ENCODE results near the gene CDK5RAP2.

The CDK5RAP2 gene

DNA sequence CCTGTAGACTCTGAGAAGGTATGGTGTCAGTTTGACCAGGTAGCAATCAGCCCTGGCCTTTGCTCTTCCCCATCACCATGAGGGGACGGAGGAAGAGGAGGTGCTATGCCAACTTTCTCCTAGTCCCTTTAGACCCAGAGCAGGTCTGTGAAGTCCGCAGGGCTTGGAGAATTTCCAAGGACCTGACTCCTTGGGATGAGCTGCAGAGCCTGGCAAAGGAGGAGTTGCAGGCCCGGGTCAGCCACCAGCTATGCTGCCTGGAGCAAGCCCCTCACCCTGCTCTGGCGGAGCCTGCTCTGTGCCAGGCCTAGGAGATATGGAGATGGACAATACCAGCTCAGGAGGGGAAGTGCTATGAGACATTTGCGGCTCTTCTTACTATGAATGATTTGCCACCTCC is 188.3 kb downstream of the CDK5RAP2 start:
- TF ChIP-seq, protein P1, sequence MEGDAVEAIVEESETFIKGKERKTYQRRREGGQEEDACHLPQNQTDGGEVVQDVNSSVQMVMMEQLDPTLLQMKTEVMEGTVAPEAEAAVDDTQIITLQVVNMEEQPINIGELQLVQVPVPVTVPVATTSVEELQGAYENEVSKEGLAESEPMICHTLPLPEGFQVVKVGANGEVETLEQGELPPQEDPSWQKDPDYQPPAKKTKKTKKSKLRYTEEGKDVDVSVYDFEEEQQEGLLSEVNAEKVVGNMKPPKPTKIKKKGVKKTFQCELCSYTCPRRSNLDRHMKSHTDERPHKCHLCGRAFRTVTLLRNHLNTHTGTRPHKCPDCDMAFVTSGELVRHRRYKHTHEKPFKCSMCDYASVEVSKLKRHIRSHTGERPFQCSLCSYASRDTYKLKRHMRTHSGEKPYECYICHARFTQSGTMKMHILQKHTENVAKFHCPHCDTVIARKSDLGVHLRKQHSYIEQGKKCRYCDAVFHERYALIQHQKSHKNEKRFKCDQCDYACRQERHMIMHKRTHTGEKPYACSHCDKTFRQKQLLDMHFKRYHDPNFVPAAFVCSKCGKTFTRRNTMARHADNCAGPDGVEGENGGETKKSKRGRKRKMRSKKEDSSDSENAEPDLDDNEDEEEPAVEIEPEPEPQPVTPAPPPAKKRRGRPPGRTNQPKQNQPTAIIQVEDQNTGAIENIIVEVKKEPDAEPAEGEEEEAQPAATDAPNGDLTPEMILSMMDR (IDR thresholded peaks at IDR 0.05), result no peak
- Histone ChIP-seq H3K27ac (no peak overlapping the region), H3K4me3 (no peak overlapping the region)
- no peak for DNase-seq (ENCODE audit: low spot score)

DNA sequence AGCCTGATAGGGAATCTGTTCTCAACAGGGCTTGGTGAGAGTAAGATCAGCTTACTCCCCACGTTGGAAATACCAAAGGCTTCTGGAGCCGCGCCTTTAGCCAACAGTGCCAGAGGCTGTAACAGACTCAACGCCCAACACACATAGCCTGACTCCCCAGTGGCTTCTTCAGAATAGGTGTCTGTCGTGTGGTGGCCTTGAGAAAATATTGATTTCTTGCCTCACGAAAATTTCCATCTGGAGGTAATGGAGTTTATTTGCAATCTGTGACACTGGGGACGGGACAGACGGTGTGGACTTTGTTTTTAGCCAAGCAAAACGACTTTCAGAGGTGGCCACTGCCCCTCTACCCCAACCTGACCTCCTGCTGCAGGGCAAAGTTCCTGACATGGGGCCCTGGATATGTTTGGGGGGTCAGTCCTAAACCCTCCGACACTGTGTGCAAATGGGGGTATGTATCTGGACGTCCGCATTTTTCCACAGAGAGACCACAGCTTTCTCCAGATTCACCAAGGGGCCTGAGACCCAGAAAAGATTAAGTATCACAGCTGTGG is 189.3 kb downstream of the CDK5RAP2 start:
- TF ChIP-seq, protein P1 (IDR thresholded peaks at IDR 0.05), result no peak
- Histone ChIP-seq H3K4me3 (no peak overlapping the region), H3K27ac (no peak overlapping the region)
- DNase-seq (ENCODE audit: low spot score), result no peak

DNA sequence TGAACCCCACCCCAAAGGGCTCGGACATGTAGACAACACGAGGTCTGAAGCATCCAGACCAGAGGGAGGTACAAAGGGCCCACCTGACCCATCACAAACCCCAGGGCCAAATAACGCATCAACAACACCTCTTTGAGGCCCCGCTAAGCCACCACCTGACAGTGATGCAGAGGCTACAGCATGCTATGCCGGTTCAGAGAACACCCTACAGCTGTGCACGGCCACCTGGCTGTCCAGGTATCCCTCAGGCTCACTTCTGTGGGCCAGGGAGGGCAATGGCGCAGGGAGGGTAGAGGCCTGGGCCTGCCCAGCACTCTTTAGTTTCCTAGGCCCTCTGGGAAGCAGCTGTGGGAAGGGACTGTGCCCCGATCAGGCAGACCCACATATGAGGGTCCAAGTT is 190.1 kb downstream of the CDK5RAP2 start:
- no peak overlapping the region for H3K4me3 ChIP-seq
- H3K27ac ChIP-seq, result no peak overlapping the region
- TF ChIP-seq, protein P1 (IDR thresholded peaks at IDR 0.05), result no peak
- DNase-seq (ENCODE audit: low spot score), result no peak

DNA sequence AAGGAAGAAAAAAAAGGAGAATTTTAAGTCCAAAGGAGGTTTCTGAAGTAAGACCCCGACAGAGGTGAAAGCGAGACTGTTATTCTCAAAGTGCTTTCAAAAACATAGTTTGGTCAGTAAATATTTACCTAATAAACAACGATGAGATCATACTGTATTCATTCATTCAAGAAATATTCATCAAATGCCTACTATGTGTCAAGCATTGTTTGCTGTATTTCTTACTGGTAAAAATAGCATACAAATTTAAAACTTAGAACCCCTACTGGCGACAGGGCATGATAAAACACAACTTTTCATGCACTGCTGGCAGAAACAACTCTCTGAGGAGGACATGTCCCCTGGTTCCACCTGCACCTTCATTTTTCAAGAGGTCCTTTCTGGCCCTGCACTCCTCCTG is 190.7 kb downstream of the CDK5RAP2 start:
- no peak overlapping the region for H3K4me3 ChIP-seq
- no peak overlapping the region for H3K27ac ChIP-seq
- TF ChIP-seq, protein P1 (IDR thresholded peaks at IDR 0.05), result no peak
- no peak for DNase-seq (ENCODE audit: low spot score)

DNA sequence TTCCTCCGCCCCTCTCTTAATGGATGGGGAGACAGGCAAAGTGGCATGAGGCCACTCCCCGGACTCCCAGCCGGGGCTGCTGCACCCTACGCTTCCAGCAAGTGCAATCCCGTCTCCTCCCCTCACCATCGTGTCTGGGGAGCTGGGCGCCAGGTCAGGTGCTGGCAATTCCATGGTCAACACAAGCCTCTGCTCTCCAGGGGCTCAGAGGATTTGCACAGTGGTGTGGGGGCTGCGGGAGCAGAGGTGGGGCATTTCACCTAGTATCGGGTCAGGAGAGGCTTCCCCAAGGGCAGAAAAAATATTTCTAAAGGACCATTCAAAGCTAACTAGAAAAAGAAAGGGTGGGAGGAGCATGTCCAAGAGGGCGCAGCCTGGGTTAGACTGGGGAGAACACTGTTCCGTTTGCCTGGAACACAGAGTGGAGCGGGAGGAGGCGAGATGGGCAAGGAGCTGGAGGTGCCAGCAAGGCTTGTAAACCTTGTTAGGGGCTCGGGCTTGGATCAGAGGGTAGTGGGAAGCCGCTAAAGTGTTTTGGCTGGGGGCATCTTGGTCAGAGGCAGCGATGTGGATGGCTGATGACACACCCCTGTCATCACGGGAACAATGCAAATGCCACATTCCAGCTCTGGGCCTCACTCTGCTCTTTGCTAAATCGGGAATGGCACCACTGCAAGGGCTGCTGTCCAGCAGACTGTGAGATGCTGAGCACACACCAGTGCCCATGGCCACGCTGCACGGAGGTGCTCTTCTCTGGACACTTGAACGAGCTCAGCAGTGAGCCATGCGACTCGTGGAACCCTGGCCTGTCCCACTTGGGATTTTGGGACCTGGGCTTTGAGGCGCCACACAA is 191.7 kb downstream of the CDK5RAP2 start:
- H3K4me3 ChIP-seq, result no peak overlapping the region
- no peak for DNase-seq (ENCODE audit: low spot score)
- TF ChIP-seq, protein P1 (IDR thresholded peaks at IDR 0.05), result no peak
- H3K27ac ChIP-seq, result peak overlapping the region; percentile 12 to 37

DNA sequence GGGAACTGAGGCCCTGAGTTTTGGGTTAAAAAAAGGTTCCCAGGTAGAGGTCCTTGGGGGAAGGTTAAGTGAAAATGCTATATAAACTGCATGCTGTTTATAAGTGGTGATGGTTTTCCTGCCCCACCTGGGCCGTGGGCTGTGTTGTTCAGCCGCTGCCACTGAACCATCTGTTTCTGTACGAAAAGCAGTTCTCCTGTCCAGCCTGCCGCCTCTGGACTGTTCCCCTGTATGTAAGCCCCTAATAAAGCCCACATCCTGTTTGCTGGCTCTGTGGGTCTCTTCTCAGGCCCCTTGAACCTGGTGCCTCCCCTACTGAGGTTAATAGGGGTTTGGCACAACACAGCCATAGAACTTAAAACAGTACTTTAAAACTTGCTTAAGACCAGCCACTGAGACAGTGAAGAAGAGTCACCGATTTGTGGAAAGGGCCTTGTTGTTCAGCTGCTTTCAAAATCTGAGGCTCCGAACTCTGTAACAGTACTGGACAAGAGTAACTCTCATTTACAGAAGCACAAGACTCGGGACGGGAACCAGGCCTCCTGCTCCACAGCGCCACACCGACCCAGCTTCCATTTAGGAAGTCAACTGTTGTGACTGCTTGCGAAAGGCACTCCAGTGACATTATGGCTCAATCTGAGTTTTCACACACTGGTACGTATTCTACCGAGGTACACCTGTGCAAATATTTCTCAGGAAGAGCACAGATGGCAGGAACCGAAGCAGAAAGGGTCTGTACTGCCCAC is 192.5 kb downstream of the CDK5RAP2 start:
- Histone ChIP-seq H3K4me3 (no peak overlapping the region), H3K27ac (peak overlapping the region in 1 of 2 donors; percentile 37)
- DNase-seq (ENCODE audit: low spot score), result no peak
- TF ChIP-seq, protein P1 (IDR thresholded peaks at IDR 0.05), result no peak

Measured in coronary artery (tissue), 2 donors.